IMR-90 (cell line): Measurements from ENCODE around the gene FAM174C. TPM values are rescaled to one million over a fixed set of nuclear protein-coding genes. Genes with fewer than 3 reads are reported as not detected.

Experiments used
- ATAC-seq: fragments of 200-7000 bp; cut with Tn5 transposase; 2 replicates; pipeline ENCODE4 v1.9.1; 2020; ENCODE audit warnings: low read depth, mild to moderate bottlenecking, moderate library complexity
- BruUV-seq: library from RNA; stranded (reverse); fragments of 400-500 nt; replicated peaks from 2 replicates; lab custom pipeline; 2021; lab: Mats Ljungman, UMichigan
- CTCF ChIA-PET: fragments of 300-600 bp; formaldehyde crosslinking; extraction: SDS; loops from one replicate; lab custom pipeline; 2021; ENCODE audit warnings: antibody characterized with exemption; lab: Yijun Ruan, JAX
- POLR2A ChIA-PET: fragments of 300-600 bp; sonication (Branson Sonifier 250); formaldehyde crosslinking; loops from one replicate; lab custom pipeline; 2022; ENCODE audit warnings: antibody characterized with exemption; ENCODE audit not compliant: unreplicated experiment; lab: Charles Lee
- DNase-seq: peaks from one replicate; pipeline ENCODE4 v3.0.0; 2013
- H2AFZ ChIP-seq: replicated peaks from 2 replicates; pipeline ENCODE3; 2013; ENCODE audit warnings: low read length, mild to moderate bottlenecking; ENCODE audit not compliant: poor library complexity
- H2AK5ac ChIP-seq: 2 replicates; pipeline ENCODE4 v1.6.1; 2013; ENCODE audit warnings: low read depth, low read length, inconsistent platforms
- H2AK9ac ChIP-seq: replicated peaks from 2 replicates; pipeline ENCODE3; 2013; ENCODE audit warnings: mild to moderate bottlenecking, low read depth, low read length, moderate library complexity; ENCODE audit not compliant: poor library complexity
- H2BK120ac ChIP-seq: 2 replicates; pipeline ENCODE4 v1.6.1; 2013; ENCODE audit warnings: low read depth, low read length, inconsistent platforms
- H2BK15ac ChIP-seq: 3 replicates; pipeline ENCODE4 v1.6.1; 2013; ENCODE audit warnings: low read depth, low read length, inconsistent platforms
- H2BK20ac ChIP-seq: 2 replicates; pipeline ENCODE4 v1.6.1; 2013; ENCODE audit warnings: low read depth, mild to moderate bottlenecking, inconsistent platforms, low read length, moderate library complexity
- H2BK5ac ChIP-seq: 2 replicates; pipeline ENCODE4 v1.6.1; 2013; ENCODE audit warnings: mild to moderate bottlenecking, low read depth, low read length, inconsistent platforms; ENCODE audit not compliant: poor library complexity, severe bottlenecking
- H3K14ac ChIP-seq: replicated peaks from 2 replicates; pipeline ENCODE4 v1.6.1; 2013; ENCODE audit warnings: low read depth, low read length, inconsistent platforms
- H3K18ac ChIP-seq: 2 replicates; pipeline ENCODE4 v1.6.1; 2013; ENCODE audit warnings: low read depth, low read length, control low read depth
- H3K23ac ChIP-seq: 2 replicates; pipeline ENCODE4 v1.6.1; 2013; ENCODE audit warnings: low read depth, low read length, inconsistent platforms
- H3K27ac ChIP-seq: 2 replicates; pipeline ENCODE4 v1.5.1; 2013; ENCODE audit warnings: mild to moderate bottlenecking, control low read depth, low read length; ENCODE audit not compliant: insufficient read depth
- H3K27me3 ChIP-seq: 2 replicates; pipeline ENCODE4 v1.6.1; 2013; ENCODE audit warnings: low read length; ENCODE audit not compliant: control insufficient read depth, insufficient read depth
- H3K36me3 ChIP-seq: 2 replicates; pipeline ENCODE4 v1.6.1; 2013; ENCODE audit warnings: low read length, mixed read lengths; ENCODE audit not compliant: control insufficient read depth, insufficient read depth
- H3K4ac ChIP-seq: 2 replicates; pipeline ENCODE4 v1.6.1; 2013; ENCODE audit warnings: low read depth, low read length, inconsistent platforms
- H3K4me1 ChIP-seq: 2 replicates; pipeline ENCODE4 v1.6.1; 2013; ENCODE audit warnings: low read length, mixed read lengths; ENCODE audit not compliant: control insufficient read depth, insufficient read depth
- H3K4me2 ChIP-seq: 2 replicates; pipeline ENCODE4 v1.6.1; 2013; ENCODE audit warnings: low read depth, mild to moderate bottlenecking, control low read depth, low read length, moderate library complexity
- H3K4me3 ChIP-seq: 2 replicates; pipeline ENCODE4 v1.5.1; 2013; ENCODE audit warnings: low read depth, mild to moderate bottlenecking, control low read depth, low read length, moderate library complexity; ENCODE audit not compliant: insufficient read depth
- H3K56ac ChIP-seq: 2 replicates; pipeline ENCODE4 v1.6.1; 2013; ENCODE audit warnings: low read length, inconsistent platforms; ENCODE audit not compliant: insufficient read depth; ENCODE audit errors: extremely low read depth
- H3K79me1 ChIP-seq, 2 experiments: 2 replicates each; pipeline ENCODE4 v1.6.1; 2013; ENCODE audit warnings: low read length in 2 of 2, inconsistent platforms in 1 of 2, low read depth in 1 of 2
- H3K9ac ChIP-seq: 2 replicates; pipeline ENCODE4 v1.6.1; 2013; ENCODE audit warnings: low read depth, low read length, control low read depth
- H3K9me1 ChIP-seq: 2 replicates; pipeline ENCODE4 v1.6.1; 2013; ENCODE audit warnings: low read length, inconsistent platforms; ENCODE audit not compliant: insufficient read depth
- H3K9me3 ChIP-seq: 2 replicates; pipeline ENCODE4 v1.6.1; 2013; ENCODE audit warnings: low read length; ENCODE audit not compliant: control insufficient read depth, insufficient read depth
- H4K20me1 ChIP-seq: 2 replicates; pipeline ENCODE4 v1.6.1; 2013; ENCODE audit warnings: low read length, inconsistent platforms; ENCODE audit not compliant: insufficient read depth
- H4K5ac ChIP-seq: 2 replicates; pipeline ENCODE4 v1.6.1; 2013; ENCODE audit warnings: mild to moderate bottlenecking, low read depth, low read length, control low read depth
- H4K8ac ChIP-seq, 2 experiments: 2 replicates each; pipeline ENCODE4 v1.6.1; 2013; ENCODE audit warnings: low read depth in 2 of 2, low read length in 2 of 2, control low read depth in 1 of 2, inconsistent platforms in 1 of 2
- H4K91ac ChIP-seq: 2 replicates; pipeline ENCODE4 v1.6.1; 2013; ENCODE audit warnings: low read depth, low read length, inconsistent platforms; ENCODE audit not compliant: insufficient read depth
- BHLHE40 ChIP-seq: fragments of 150-350 bp; IDR thresholded peaks from 2 replicates; pipeline ENCODE4 v1.6.1; 2016; ENCODE audit warnings: mild to moderate bottlenecking, low read depth, low read length
- CHD1 ChIP-seq: IDR thresholded peaks from 2 replicates; pipeline ENCODE4 v1.6.1; 2012; ENCODE audit warnings: low read depth, low read length, improper control_type of control experiment
- FOS ChIP-seq: fragments of 150-350 bp; IDR thresholded peaks from 2 replicates; pipeline ENCODE4 v1.6.1; 2016; ENCODE audit warnings: low read depth, low read length
- MAFK ChIP-seq: IDR thresholded peaks from 2 replicates; pipeline ENCODE4 v1.6.1; 2012; ENCODE audit warnings: low read depth, low read length, improper control_type of control experiment
- MAZ ChIP-seq: IDR thresholded peaks from 2 replicates; pipeline ENCODE4 v1.6.1; 2012; ENCODE audit warnings: low read depth, mild to moderate bottlenecking, low read length, improper control_type of control experiment, moderate library complexity, borderline replicate concordance
- MXI1 ChIP-seq: IDR thresholded peaks from 2 replicates; pipeline ENCODE4 v1.6.1; 2012; ENCODE audit warnings: low read depth, mild to moderate bottlenecking, low read length, moderate library complexity, borderline replicate concordance
- NFE2L2 ChIP-seq: fragments of 150-350 bp; IDR thresholded peaks from 2 replicates; pipeline ENCODE4 v1.6.1; 2016; ENCODE audit warnings: low read depth, mild to moderate bottlenecking, low read length
- RAD21 ChIP-seq: IDR thresholded peaks from 2 replicates; pipeline ENCODE4 v1.6.1; 2012; ENCODE audit warnings: low read length, improper control_type of control experiment
- RCOR1 ChIP-seq: IDR thresholded peaks from 2 replicates; pipeline ENCODE4 v1.6.1; 2012; ENCODE audit warnings: mild to moderate bottlenecking, low read length, improper control_type of control experiment; ENCODE audit not compliant: insufficient replicate concordance
- RFX5 ChIP-seq: IDR thresholded peaks from 2 replicates; pipeline ENCODE4 v1.8.0; 2012; ENCODE audit warnings: low read depth, mild to moderate bottlenecking, low read length, moderate library complexity
- SMC3 ChIP-seq: fragments of 150-350 bp; IDR thresholded peaks from 2 replicates; pipeline ENCODE4 v1.6.1; 2016; ENCODE audit warnings: low read depth, mild to moderate bottlenecking, antibody characterized with exemption, low read length, moderate library complexity
- WGBS, 2 experiments: methylation state at CpG; one replicate each; pipeline versions ENCODE4 v1.1.5 to v1.1.7; 2013; ENCODE audit warnings: missing lambda C conversion rate in 2 of 2; ENCODE audit not compliant: insufficient read length in 1 of 2; ENCODE audit errors: extremely low coverage in 2 of 2; 5-methylcytosine and 5-hydroxymethylcytosine counted together
- dilution Hi-C: fragments of 300-500 bp; cut with HindIII; formaldehyde crosslinking; loops from one replicate; pipeline ENCODE4 v1.14.3; 2018; ENCODE audit warnings: low sequenced_read_pairs; ENCODE audit not compliant: unreplicated experiment
- in situ Hi-C: fragments of 300-500 bp; cut with MboI; formaldehyde crosslinking; loops from 3 replicates; pipeline ENCODE4 v1.14.3; 2019; ENCODE audit warnings: low sequenced_read_pairs, inconsistent platforms, mixed read lengths
- intact Hi-C: fragments of 100-400 bp; cut with micrococcal nuclease; formaldehyde crosslinking; loops from 2 replicates; pipeline ENCODE4 v1.10.0; 2022
- polyA plus RNA-seq, 3 experiments: library from polyadenylated mRNA; depleted of rRNA; stranded (reverse); fragments of >200 nt; gene quantifications; 2 replicates each; pipeline ENCODE4 v1.2.3, GENCODE V29; 2012; ENCODE audit warnings: low replicate concordance in 1 of 3
- total RNA-seq: library from RNA; depleted of rRNA; stranded (reverse); fragments of >200 nt; gene quantifications from 2 replicates; pipeline ENCODE4 v1.2.3, GENCODE V29; 2012
- TF ChIP-seq, protein P1 (sequence below): fragments of 150-350 bp; IDR thresholded peaks from 2 replicates; pipeline ENCODE4 v1.6.1; 2016; ENCODE audit warnings: low read depth, mild to moderate bottlenecking, low read length, moderate library complexity, borderline replicate concordance
- TF ChIP-seq, protein P2 (sequence below): conservative IDR thresholded peaks from 2 replicates; pipeline ENCODE4 v1.5.1; 2012; ENCODE audit warnings: mild to moderate bottlenecking, low read depth, low read length, improper control_type of control experiment
- TF ChIP-seq, protein P3 (sequence below): fragments of 150-350 bp; IDR thresholded peaks from 2 replicates; pipeline ENCODE4 v1.6.1; 2017; ENCODE audit warnings: mild to moderate bottlenecking, antibody characterized with exemption, low read length, low read depth

Gene FAM174C
- total and polyA plus RNA-seq, 2 of the 4 experiments (the other 2 are of a cell fraction) = 7.5 to 61.8 TPM

- dilution Hi-C loops (no loop called here), in situ Hi-C loops (no loop called here), intact Hi-C loops (no loop called here)
- no peak for DNase-seq
- Histone ChIP-seq H2BK120ac (no peak overlapping the region), H3K4ac (no peak overlapping the region), H2BK20ac (no peak overlapping the region), H2AK5ac (no peak overlapping the region), H2BK5ac (no peak overlapping the region), H3K27ac (no peak overlapping the region), H3K23ac (no peak overlapping the region), H4K5ac (no peak overlapping the region), H3K14ac (no peak overlapping the region), H4K8ac (no peak overlapping the region), H3K4me2 (no peak overlapping the region), H3K9me1 (no peaks in the 10 kb centered on the region), H3K4me1 (no peaks in the 10 kb centered on the region), H3K18ac (no peak overlapping the region), H3K36me3 (no peaks in the 10 kb centered on the region), H3K27me3 (peaks cover 5% of the 10 kb centered on the region; the same call in 1 of the 2 replicates), H3K56ac (no peak overlapping the region), H3K79me1 (no peaks in the 10 kb centered on the region), H3K9me3 (no peaks in the 10 kb centered on the region), H4K20me1 (no peaks in the 10 kb centered on the region; the same call in 1 of the 2 replicates), H2BK15ac (no peak overlapping the region), H4K91ac (no peak overlapping the region), H3K4me3 (no peak overlapping the region), H2AK9ac (peak overlapping the region; percentile 37), H2AFZ (no peak overlapping the region), H3K9ac (no peak overlapping the region)
- ATAC-seq = no peak
- 47% methylated on average over 3 of the region's 28 CpGs; no CpG with 5 or more reads in 1 of the 2 experiments for WGBS, 2 experiments
- POLR2A ChIA-PET = no interaction called here
- CTCF ChIA-PET = no interaction called here
- BruUV-seq = no TSS peak
- TF ChIP-seq, protein P1, sequence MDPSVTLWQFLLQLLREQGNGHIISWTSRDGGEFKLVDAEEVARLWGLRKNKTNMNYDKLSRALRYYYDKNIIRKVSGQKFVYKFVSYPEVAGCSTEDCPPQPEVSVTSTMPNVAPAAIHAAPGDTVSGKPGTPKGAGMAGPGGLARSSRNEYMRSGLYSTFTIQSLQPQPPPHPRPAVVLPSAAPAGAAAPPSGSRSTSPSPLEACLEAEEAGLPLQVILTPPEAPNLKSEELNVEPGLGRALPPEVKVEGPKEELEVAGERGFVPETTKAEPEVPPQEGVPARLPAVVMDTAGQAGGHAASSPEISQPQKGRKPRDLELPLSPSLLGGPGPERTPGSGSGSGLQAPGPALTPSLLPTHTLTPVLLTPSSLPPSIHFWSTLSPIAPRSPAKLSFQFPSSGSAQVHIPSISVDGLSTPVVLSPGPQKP = no peak
- no peak for TF ChIP-seq RCOR1
- TF ChIP-seq, protein P2, sequence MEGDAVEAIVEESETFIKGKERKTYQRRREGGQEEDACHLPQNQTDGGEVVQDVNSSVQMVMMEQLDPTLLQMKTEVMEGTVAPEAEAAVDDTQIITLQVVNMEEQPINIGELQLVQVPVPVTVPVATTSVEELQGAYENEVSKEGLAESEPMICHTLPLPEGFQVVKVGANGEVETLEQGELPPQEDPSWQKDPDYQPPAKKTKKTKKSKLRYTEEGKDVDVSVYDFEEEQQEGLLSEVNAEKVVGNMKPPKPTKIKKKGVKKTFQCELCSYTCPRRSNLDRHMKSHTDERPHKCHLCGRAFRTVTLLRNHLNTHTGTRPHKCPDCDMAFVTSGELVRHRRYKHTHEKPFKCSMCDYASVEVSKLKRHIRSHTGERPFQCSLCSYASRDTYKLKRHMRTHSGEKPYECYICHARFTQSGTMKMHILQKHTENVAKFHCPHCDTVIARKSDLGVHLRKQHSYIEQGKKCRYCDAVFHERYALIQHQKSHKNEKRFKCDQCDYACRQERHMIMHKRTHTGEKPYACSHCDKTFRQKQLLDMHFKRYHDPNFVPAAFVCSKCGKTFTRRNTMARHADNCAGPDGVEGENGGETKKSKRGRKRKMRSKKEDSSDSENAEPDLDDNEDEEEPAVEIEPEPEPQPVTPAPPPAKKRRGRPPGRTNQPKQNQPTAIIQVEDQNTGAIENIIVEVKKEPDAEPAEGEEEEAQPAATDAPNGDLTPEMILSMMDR = no peak
- TF ChIP-seq MAZ = no peak
- TF ChIP-seq RFX5 = no peak
- no peak for TF ChIP-seq NFE2L2
- no peak for TF ChIP-seq RAD21
- TF ChIP-seq FOS = no peak
- TF ChIP-seq MAFK = no peak
- TF ChIP-seq SMC3 = no peak
- TF ChIP-seq, protein P3, sequence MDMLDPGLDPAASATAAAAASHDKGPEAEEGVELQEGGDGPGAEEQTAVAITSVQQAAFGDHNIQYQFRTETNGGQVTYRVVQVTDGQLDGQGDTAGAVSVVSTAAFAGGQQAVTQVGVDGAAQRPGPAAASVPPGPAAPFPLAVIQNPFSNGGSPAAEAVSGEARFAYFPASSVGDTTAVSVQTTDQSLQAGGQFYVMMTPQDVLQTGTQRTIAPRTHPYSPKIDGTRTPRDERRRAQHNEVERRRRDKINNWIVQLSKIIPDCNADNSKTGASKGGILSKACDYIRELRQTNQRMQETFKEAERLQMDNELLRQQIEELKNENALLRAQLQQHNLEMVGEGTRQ = no peak
- no peak for TF ChIP-seq MXI1
- no peak for TF ChIP-seq BHLHE40
- no peak for TF ChIP-seq CHD1
Observed at GRCh38 chr19:1309977-1310852, 34.9 kb downstream of the FAM174C start.
